B cell (primary cell): ENCODE results near the gene HOXA3. TPM values are rescaled to one million over a fixed set of nuclear protein-coding genes. Genes with fewer than 3 reads are reported as not detected.

ENCODE experiments used
- ATAC-seq: fragments of 200-7000 bp; cut with Tn5 transposase; one replicate; pipeline ENCODE4 v1.10.0; 2021; ENCODE audit warnings: low read depth, mild to moderate bottlenecking, moderate number of reproducible peaks, moderate library complexity
- CTCF ChIA-PET: fragments of 350-600 bp; sonication (Branson Sonifier 250); formaldehyde crosslinking; loops from one replicate; lab custom pipeline; 2021; ENCODE audit warnings: antibody characterized with exemption, inconsistent platforms; lab: Charles Lee
- POLR2A ChIA-PET: fragments of 350-600 bp; sonication (Branson Sonifier 250); formaldehyde crosslinking; loops from one replicate; lab custom pipeline; 2021; ENCODE audit warnings: antibody characterized with exemption; lab: Charles Lee
- DNase-seq: peaks from one replicate; pipeline ENCODE4 v3.0.0; 2013
- H2AFZ ChIP-seq: 2 replicates; pipeline ENCODE4 v1.6.1; 2012; ENCODE audit warnings: mild to moderate bottlenecking, low read depth, low read length; ENCODE audit not compliant: insufficient read depth, poor library complexity, severe bottlenecking
- H3K27ac ChIP-seq, 2 donors: 1 replicate in 1 of 2; 2 replicates in 1 of 2; pipeline ENCODE4 v1.5.1; 2012 to 2013; ENCODE audit warnings: low read length in 2 of 2, mild to moderate bottlenecking in 2 of 2, moderate library complexity in 1 of 2
- H3K27me3 ChIP-seq, 4 experiments: fragments of 200-600 bp in 1 of 4; sonication (generic) in 1 of 4; replicated peaks in 1 of 4; 1 replicate in 2 of 4; 2 replicates in 2 of 4; pipeline versions ENCODE4 v1.6.1 to v1.7.0; 2013 to 2016; ENCODE audit warnings: low read length in 3 of 4, mild to moderate bottlenecking in 2 of 4, mixed read lengths in 1 of 4, moderate library complexity in 1 of 4; ENCODE audit not compliant: insufficient read depth in 4 of 4, control insufficient read depth in 3 of 4; ENCODE audit errors: control extremely low read depth in 1 of 4
- H3K36me3 ChIP-seq, 2 experiments: replicated peaks in 1 of 2; 1 replicate in 1 of 2; 2 replicates in 1 of 2; pipeline versions ENCODE4 v1.6.1 to v1.7.1; 2013; ENCODE audit warnings: low read length in 1 of 2; ENCODE audit not compliant: insufficient read depth in 2 of 2, control insufficient read depth in 1 of 2; ENCODE audit errors: control extremely low read depth in 1 of 2, extremely low read depth in 1 of 2
- H3K4me1 ChIP-seq, 2 donors: fragments of 200-600 bp in 1 of 2; sonication (generic) in 1 of 2; 1 replicate in 1 of 2; 2 replicates in 1 of 2; pipeline versions ENCODE4 v1.5.1 to v1.6.1; 2013 to 2017; ENCODE audit warnings: low read length in 2 of 2; ENCODE audit not compliant: control insufficient read depth in 2 of 2, insufficient read depth in 2 of 2
- H3K4me2 ChIP-seq: replicated peaks from 2 replicates; pipeline ENCODE3; 2012; ENCODE audit warnings: mild to moderate bottlenecking, low read depth, low read length; ENCODE audit not compliant: poor library complexity, severe bottlenecking
- H3K4me3 ChIP-seq, 5 experiments: fragments of 200-600 bp in 1 of 5; sonication (generic) in 1 of 5; 1 replicate in 3 of 5; 2 replicates in 2 of 5; pipeline versions ENCODE4 v1.5.1 to v1.7.0; 2011 to 2016; ENCODE audit warnings: low read length in 4 of 5, mild to moderate bottlenecking in 4 of 5, low read depth in 2 of 5, control low read depth in 1 of 5, moderate library complexity in 1 of 5; ENCODE audit not compliant: insufficient read depth in 1 of 5; ENCODE audit errors: control extremely low read depth in 1 of 5, extremely low read depth in 1 of 5
- H3K79me2 ChIP-seq: fragments of 200-600 bp; sonication (generic); one replicate; pipeline ENCODE4 v1.6.0; 2016; ENCODE audit warnings: low read length; ENCODE audit not compliant: control insufficient read depth, insufficient read depth
- H3K9ac ChIP-seq: fragments of 200-600 bp; sonication (generic); 2 replicates; pipeline ENCODE4 v1.6.1; 2017; ENCODE audit warnings: mild to moderate bottlenecking, low read length, moderate library complexity
- H3K9me3 ChIP-seq, 3 donors: one replicate each; pipeline versions ENCODE4 v1.6.1 to v1.7.1; 2013; ENCODE audit warnings: low read length in 2 of 3; ENCODE audit not compliant: control insufficient read depth in 2 of 3, insufficient read depth in 1 of 3; ENCODE audit errors: control extremely low read depth in 1 of 3
- H4K20me1 ChIP-seq: 2 replicates; pipeline ENCODE4 v1.6.0; 2012; ENCODE audit warnings: mild to moderate bottlenecking, low read length; ENCODE audit not compliant: insufficient read depth, control insufficient read depth, poor library complexity, severe bottlenecking
- H3K27ac Mint-ChIP-seq: one replicate; pipeline ENCODE4 v1.8.0; 2021; ENCODE audit warnings: mixed read lengths
- H3K27me3 Mint-ChIP-seq: one replicate; pipeline ENCODE4 v1.8.0; 2021; ENCODE audit warnings: mixed read lengths
- H3K4me1 Mint-ChIP-seq: one replicate; pipeline ENCODE4 v1.8.0; 2021; ENCODE audit warnings: mixed read lengths
- H3K4me3 Mint-ChIP-seq: one replicate; pipeline ENCODE4 v1.8.0; 2021; ENCODE audit warnings: mixed read lengths
- H3K9me3 Mint-ChIP-seq: one replicate; pipeline ENCODE4 v1.8.0; 2022; ENCODE audit warnings: mixed read lengths; ENCODE audit not compliant: insufficient read depth
- EZH2 ChIP-seq: IDR thresholded peaks from 2 replicates; pipeline ENCODE4 v1.6.1; 2012; ENCODE audit warnings: borderline replicate concordance, low read depth, mild to moderate bottlenecking, moderate library complexity, low read length; ENCODE audit not compliant: insufficient read depth, poor library complexity, severe bottlenecking
- WGBS: methylation state at CpG from one replicate; pipeline ENCODE4 v1.1.5; 2013; ENCODE audit warnings: missing lambda C conversion rate; ENCODE audit not compliant: insufficient coverage; 5-methylcytosine and 5-hydroxymethylcytosine counted together
- intact Hi-C: fragments of 100-400 bp; cut with micrococcal nuclease; formaldehyde crosslinking; loops from one replicate; pipeline ENCODE4 v1.10.0; 2022
- polyA plus RNA-seq: library from polyadenylated mRNA; depleted of rRNA; stranded (reverse); fragments of >200 nt; gene quantifications from 2 replicates; pipeline ENCODE4 v1.2.3, GENCODE V29; 2012
- total RNA-seq, 2 donors: library from RNA; stranded (reverse); fragments of 120-200 nt in 1 of 2; gene quantifications; 1 replicate in 1 of 2; 2 replicates in 1 of 2; pipeline versions ENCODE4 v1.2.3 to v1.2.4, GENCODE V29; 2013 to 2022
- TF ChIP-seq, protein P1 (sequence below): fragments of 200-600 bp; IDR thresholded peaks from one replicate; pipeline ENCODE4 v1.8.0; 2022; ENCODE audit warnings: antibody characterized with exemption, mild to moderate bottlenecking

HOXA3 gene
- total and polyA plus RNA-seq, 2 donors (not counting 1 experiment from before 2014, with no cell fraction given), result 0.07 TPM; not detected in 1

DNA sequence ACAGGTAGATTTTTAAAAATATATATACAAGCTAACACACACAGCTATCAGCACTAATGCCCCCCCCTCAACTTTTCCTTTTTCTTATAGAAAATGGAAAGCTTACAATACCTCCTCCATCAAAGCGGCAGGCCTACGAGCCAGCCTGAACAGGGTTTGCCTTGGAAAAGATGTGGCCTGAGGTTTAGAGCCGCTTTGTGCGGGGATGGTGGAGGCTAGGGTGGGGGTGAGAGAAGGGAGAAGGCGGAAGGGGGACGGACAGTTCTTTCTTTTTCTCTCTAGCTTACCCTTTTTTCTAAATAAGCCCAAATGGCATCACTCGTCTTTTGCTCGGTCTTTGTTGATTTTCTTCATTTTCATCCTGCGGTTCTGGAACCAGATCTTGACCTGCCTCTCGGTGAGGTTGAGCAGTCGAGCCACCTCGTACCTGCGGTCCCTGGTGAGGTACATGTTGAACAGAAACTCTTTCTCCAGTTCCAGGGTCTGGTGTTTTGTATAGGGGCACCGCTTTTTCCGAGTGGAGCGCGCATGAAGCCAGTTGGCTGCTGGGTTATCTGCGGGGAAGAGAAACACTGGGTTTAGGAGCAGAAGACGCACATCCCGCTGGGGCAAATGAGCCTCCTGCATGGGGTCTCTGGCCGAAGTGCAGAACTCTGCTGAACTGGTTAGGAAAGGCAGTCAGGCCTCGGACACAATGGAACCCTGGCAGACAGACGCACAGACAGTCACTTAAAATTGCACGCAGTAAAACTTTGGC lies 11.1 kb upstream of the HOXA3 start:
- ChIA-PET CTCF (interaction anchor here (0.8 to 4.0 kb wide), 12 partner anchors 14 to 1312 kb away, joined by 3 to 122 read pairs (median 4); partner anchors contain the start of genes HOXA3 and HOXA6), POLR2A (no interaction called here)
- Mint-ChIP-seq H3K27me3 (peaks cover 66% of the 10 kb centered on the region), H3K4me3 (peak overlapping the region; percentile 3), H3K9me3 (no peaks in the 10 kb centered on the region), H3K27ac (peak overlapping the region; percentile 82), H3K4me1 (peaks cover 28% of the 10 kb centered on the region)
- no peak for TF ChIP-seq EZH2
- TF ChIP-seq, protein P1, sequence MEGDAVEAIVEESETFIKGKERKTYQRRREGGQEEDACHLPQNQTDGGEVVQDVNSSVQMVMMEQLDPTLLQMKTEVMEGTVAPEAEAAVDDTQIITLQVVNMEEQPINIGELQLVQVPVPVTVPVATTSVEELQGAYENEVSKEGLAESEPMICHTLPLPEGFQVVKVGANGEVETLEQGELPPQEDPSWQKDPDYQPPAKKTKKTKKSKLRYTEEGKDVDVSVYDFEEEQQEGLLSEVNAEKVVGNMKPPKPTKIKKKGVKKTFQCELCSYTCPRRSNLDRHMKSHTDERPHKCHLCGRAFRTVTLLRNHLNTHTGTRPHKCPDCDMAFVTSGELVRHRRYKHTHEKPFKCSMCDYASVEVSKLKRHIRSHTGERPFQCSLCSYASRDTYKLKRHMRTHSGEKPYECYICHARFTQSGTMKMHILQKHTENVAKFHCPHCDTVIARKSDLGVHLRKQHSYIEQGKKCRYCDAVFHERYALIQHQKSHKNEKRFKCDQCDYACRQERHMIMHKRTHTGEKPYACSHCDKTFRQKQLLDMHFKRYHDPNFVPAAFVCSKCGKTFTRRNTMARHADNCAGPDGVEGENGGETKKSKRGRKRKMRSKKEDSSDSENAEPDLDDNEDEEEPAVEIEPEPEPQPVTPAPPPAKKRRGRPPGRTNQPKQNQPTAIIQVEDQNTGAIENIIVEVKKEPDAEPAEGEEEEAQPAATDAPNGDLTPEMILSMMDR, result no peak
- Histone ChIP-seq H2AFZ (no peak overlapping the region), H3K4me1 (peaks cover 47 to 60% of the 10 kb centered on the region in 2 donors), H3K36me3 (no peaks in the 10 kb centered on the region), H3K27me3 (peaks cover 0 to 89% (median 75%) of the 10 kb centered on the region in 4 experiments), H3K27ac (no peak overlapping the region), H3K4me3 (no peak overlapping the region), H3K9me3 (peaks cover 0 to 73% (median 18%) of the 10 kb centered on the region in 3 donors), H4K20me1 (peaks cover 4% of the 10 kb centered on the region), H3K4me2 (no peak overlapping the region), H3K9ac (no peak overlapping the region), H3K79me2 (no peaks in the 10 kb centered on the region)
- ATAC-seq (no peak), DNase-seq (peak; percentile 46)
- 14% methylated on average over 17 of the region's 24 CpGs for WGBS
- intact Hi-C loops, result loop anchor here (5.0 to 10.0 kb wide), 3 partner anchors 889 to 1086 kb away; no protein-coding TSS in a partner anchor
